ENCODE results near the gene ADAMTSL1.
"Not testable (repeated sequence)": the region's sequence is repeated elsewhere in the genome, so short reads cannot be mapped to it uniquely, and the experiment has no call there.

Gene ADAMTSL1

GRCh38 chr9:18829066-18829465, 355.1 kb downstream of the ADAMTSL1 start:
- DNase-seq = no peak

- DNase-seq = no peak
Measured at GRCh38 chr9:18829873-18830272, 355.9 kb downstream of the ADAMTSL1 start.

- DNase-seq = no peak
Measured at GRCh38 chr9:18834740-18835361, 360.9 kb downstream of the ADAMTSL1 start.

GRCh38 chr9:18837402-18837801, 363.4 kb downstream of the ADAMTSL1 start:
- no peak for DNase-seq

GRCh38 chr9:18847576-18848275, 373.8 kb downstream of the ADAMTSL1 start:
- DNase-seq = no peak

- no peak for DNase-seq
Measured at GRCh38 chr9:18848657-18849056, 374.7 kb downstream of the ADAMTSL1 start.

- DNase-seq = no peak
Measured at GRCh38 chr9:18849270-18849669, 375.3 kb downstream of the ADAMTSL1 start.

- DNase-seq = no peak
Measured at GRCh38 chr9:18849890-18850677, 376.1 kb downstream of the ADAMTSL1 start.

- DNase-seq = no peak
Measured at GRCh38 chr9:18851069-18851795, 377.3 kb downstream of the ADAMTSL1 start.

- DNase-seq = no peak
Measured at GRCh38 chr9:18855656-18856055, 381.7 kb downstream of the ADAMTSL1 start.

GRCh38 chr9:18857334-18857733, 383.4 kb downstream of the ADAMTSL1 start:
- DNase-seq = no peak

GRCh38 chr9:18857769-18858168, 383.8 kb downstream of the ADAMTSL1 start:
- DNase-seq = no peak

GRCh38 chr9:18861609-18862544, 387.9 kb downstream of the ADAMTSL1 start:
- no peak for DNase-seq

GRCh38 chr9:18863791-18864190, 389.8 kb downstream of the ADAMTSL1 start:
- DNase-seq = no peak

GRCh38 chr9:18864516-18864915, 390.6 kb downstream of the ADAMTSL1 start:
- no peak for DNase-seq

GRCh38 chr9:18865542-18865941, 391.6 kb downstream of the ADAMTSL1 start:
- DNase-seq = no peak

GRCh38 chr9:18866121-18866831, 392.3 kb downstream of the ADAMTSL1 start:
- DNase-seq = no peak

- no peak for DNase-seq
Measured at GRCh38 chr9:18869725-18870124, 395.8 kb downstream of the ADAMTSL1 start.

GRCh38 chr9:18874069-18874468, 400.1 kb downstream of the ADAMTSL1 start:
- peak; percentile 0 for DNase-seq

GRCh38 chr9:18874990-18875389, 401.0 kb downstream of the ADAMTSL1 start:
- DNase-seq = not testable (repeated sequence)

- DNase-seq = no peak
Measured at GRCh38 chr9:18877984-18878383, 404.0 kb downstream of the ADAMTSL1 start.
